HG03175 (cell line): ENCODE results near the gene RAB40C.

ENCODE experiments used
- ATAC-seq: cut with Tn5 transposase; IDR thresholded peaks from one replicate; pipeline ENCODE4 v1.9.1; 2021; ENCODE audit warnings: mild to moderate bottlenecking, moderate library complexity; ENCODE audit not compliant: unreplicated experiment

The RAB40C gene

GRCh38 chr16:675884-676564 is 86.2 kb downstream of the RAB40C start:
- ATAC-seq, result no peak

- ATAC-seq, result no peak
These were observed 86.7 kb downstream of the RAB40C start for GRCh38 chr16:676565-676902.

DNA sequence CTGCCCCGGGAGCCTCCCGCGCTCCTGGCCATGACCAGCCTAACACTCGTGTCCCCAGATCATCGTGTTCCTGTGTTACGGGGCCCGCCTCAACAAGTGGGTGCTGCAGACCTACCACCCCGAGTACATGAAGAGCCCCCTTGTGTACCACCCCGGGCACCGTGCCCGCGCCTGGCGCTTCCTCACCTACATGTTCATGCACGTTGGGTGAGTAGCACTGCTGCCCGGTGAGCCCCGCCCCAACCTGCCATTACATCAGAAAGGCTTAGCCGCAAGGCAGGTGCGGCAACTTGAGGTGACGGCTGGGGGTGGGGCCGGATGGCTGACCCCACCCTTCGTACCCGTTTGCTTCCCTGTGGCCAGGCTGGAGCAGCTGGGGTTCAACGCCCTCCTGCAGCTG is 87.0 kb downstream of the RAB40C start:
- ATAC-seq, result no peak

DNA sequence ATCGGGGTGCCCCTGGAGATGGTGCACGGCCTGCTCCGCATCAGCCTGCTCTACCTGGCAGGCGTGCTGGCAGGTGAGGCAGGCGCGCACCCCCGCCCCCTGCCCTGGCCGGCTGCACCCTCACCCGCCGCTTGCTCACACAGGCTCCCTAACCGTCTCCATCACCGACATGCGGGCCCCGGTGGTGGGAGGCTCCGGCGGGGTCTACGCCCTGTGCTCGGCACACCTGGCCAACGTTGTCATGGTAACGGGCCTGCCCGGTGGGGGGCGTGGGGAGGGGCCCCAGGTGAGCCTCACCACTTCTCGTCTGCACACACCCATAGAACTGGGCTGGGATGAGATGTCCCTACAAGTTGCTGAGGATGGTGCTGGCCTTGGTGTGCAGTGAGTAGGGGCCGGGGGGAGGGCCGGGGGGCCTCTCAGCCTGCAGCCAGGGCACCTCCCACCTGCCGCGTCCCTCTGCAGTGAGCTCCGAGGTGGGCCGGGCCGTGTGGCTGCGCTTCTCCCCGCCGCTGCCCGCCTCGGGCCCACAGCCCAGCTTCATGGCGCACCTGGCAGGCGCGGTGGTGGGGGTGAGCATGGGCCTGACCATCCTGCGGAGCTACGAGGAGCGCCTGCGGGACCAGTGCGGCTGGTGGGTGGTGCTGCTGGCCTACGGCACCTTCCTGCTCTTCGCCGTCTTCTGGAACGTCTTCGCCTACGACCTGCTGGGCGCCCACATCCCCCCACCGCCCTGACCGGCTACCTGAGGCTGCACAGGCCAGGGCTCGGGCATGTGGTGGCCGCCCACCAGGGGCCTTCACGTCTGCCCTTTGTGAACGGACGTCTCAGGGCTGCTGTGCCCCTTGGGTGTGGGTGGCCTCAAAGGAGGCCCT is 87.7 kb downstream of the RAB40C start:
- ATAC-seq, result no peak

GRCh38 chr16:678209-678857 is 88.5 kb downstream of the RAB40C start:
- ATAC-seq, result no peak
